Breast epithelium (tissue), 3 donors: ENCODE data around the gene LHPP.

Experiments used
- POLR2A ChIP-seq: fragments of 450-650 bp; IDR thresholded peaks from one replicate; pipeline ENCODE4 v1.6.1; 2016; ENCODE audit warnings: antibody characterized with exemption, mild to moderate bottlenecking, moderate library complexity
- POLR2AphosphoS5 ChIP-seq, 3 donors: sonication (generic); formaldehyde crosslinking; IDR thresholded peaks; one replicate each; pipeline ENCODE4 v1.6.1; 2017; ENCODE audit warnings: antibody characterized with exemption in 3 of 3
- TF ChIP-seq, protein P1 (sequence below), 3 donors: fragments of 450-650 bp; IDR thresholded peaks; one replicate each; pipeline ENCODE4 v1.5.1; 2016 to 2017; ENCODE audit warnings: antibody characterized with exemption in 3 of 3, mild to moderate bottlenecking in 3 of 3, moderate library complexity in 3 of 3

DNA sequence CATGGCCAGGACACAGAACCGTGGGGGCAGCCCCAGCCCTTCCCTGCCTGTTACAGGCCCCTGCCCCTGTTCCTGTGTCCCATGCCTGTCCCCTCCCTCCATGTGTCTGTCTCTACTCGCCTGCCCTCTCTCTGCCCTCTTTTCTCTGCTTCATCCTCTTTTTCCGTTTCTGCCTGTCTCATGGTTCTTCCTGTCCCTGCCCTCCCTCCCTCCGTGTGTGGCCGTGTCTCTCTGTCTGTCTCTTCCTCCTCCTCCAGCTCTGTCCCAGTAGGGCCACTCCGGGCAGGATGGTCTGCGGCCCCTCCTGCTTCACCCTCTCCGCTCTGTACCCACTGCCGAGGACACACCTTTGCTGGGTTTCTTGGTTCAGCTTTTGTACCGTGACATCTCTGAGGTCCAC lies 145.2 kb downstream of the LHPP start:
- TF ChIP-seq, protein P1, sequence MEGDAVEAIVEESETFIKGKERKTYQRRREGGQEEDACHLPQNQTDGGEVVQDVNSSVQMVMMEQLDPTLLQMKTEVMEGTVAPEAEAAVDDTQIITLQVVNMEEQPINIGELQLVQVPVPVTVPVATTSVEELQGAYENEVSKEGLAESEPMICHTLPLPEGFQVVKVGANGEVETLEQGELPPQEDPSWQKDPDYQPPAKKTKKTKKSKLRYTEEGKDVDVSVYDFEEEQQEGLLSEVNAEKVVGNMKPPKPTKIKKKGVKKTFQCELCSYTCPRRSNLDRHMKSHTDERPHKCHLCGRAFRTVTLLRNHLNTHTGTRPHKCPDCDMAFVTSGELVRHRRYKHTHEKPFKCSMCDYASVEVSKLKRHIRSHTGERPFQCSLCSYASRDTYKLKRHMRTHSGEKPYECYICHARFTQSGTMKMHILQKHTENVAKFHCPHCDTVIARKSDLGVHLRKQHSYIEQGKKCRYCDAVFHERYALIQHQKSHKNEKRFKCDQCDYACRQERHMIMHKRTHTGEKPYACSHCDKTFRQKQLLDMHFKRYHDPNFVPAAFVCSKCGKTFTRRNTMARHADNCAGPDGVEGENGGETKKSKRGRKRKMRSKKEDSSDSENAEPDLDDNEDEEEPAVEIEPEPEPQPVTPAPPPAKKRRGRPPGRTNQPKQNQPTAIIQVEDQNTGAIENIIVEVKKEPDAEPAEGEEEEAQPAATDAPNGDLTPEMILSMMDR (IDR thresholded peaks at IDR 0.05), result no peak
- TF ChIP-seq POLR2A, result no peak
- no peak for TF ChIP-seq POLR2AphosphoS5 (IDR thresholded peaks at IDR 0.05)
